Measurements from ENCODE around the gene PACSIN2. TPM values are rescaled to one million over a fixed set of nuclear protein-coding genes. Genes with fewer than 3 reads are reported as not detected.

PACSIN2 gene
- total and polyA plus RNA-seq, 4 donors, result 40.3 to 149 (median 84.0) TPM

DNA sequence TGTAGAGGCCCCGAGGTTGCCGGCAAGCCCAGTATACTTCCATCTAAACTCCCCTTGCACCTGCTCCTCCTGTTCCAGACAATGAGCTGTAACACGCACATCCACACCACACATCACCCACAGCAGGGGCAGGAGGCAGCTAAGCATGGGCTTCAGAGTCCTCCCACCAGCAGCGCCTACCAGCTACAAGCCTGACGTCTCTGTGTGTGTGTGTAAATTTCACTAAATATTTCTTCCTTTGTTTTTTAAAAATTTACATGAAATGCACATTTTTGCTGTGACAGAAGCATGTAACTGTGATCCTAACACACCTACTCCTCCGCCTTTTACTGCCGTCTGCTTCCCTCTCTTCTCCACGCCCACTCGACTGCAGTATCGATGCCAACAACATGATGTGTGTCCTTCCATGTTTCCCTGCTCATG is 29.4 kb upstream of the PACSIN2 start:
- no peaks in the 10 kb centered on the region for H3K27me3 ChIP-seq (ENCODE audit: control insufficient read depth in 3 of 3, insufficient read depth in 3 of 3, low read length in 2 of 3)
- DNase-seq (no peak), ATAC-seq (ENCODE audit: insufficient read depth, low FRiP score) (no peak)
- H3K4me1 ChIP-seq (ENCODE audit: control insufficient read depth in 5 of 5, insufficient read depth in 5 of 5, low read length in 5 of 5), result peaks cover 0 to 8% (median 0%) of the 10 kb centered on the region in 5 donors
- no peak overlapping the region for H3K27ac ChIP-seq (ENCODE audit: low read depth in 1 of 2, low read length in 1 of 2)
- peaks cover 0 to 4% (median 0%) of the 10 kb centered on the region in 4 donors for H3K36me3 ChIP-seq (ENCODE audit: control insufficient read depth in 4 of 4, insufficient read depth in 4 of 4, low read length in 4 of 4)
- no peak for TF ChIP-seq CTCF (IDR thresholded peaks at IDR 0.05; ENCODE audit: control extremely low read depth, extremely low read depth)
- no peak overlapping the region for H3K4me3 ChIP-seq
- WGBS, 2 donors, result 92 to 93% methylated on average over 10 of the region's 10 CpGs
- H3K9ac ChIP-seq (ENCODE audit: insufficient read depth in 1 of 2, low read length in 2 of 2), result no peak overlapping the region
- no peaks in the 10 kb centered on the region for H3K9me3 ChIP-seq (ENCODE audit: control insufficient read depth in 4 of 4, insufficient read depth in 3 of 4, low read length in 3 of 4)

- H3K4me3 ChIP-seq, result no peak overlapping the region
- no peak for TF ChIP-seq CTCF (IDR thresholded peaks at IDR 0.05; ENCODE audit: control extremely low read depth, extremely low read depth)
- peaks cover 0 to 8% (median 0%) of the 10 kb centered on the region in 5 donors for H3K4me1 ChIP-seq (ENCODE audit: control insufficient read depth in 5 of 5, insufficient read depth in 5 of 5, low read length in 5 of 5)
- DNase-seq (peak; percentile 30 to 42 (median 31)), ATAC-seq (ENCODE audit: insufficient read depth, low FRiP score) (no peak)
- H3K36me3 ChIP-seq (ENCODE audit: control insufficient read depth in 4 of 4, insufficient read depth in 4 of 4, low read length in 4 of 4), result peaks cover 0 to 4% (median 0%) of the 10 kb centered on the region in 4 donors
- no peaks in the 10 kb centered on the region for H3K9me3 ChIP-seq (ENCODE audit: control insufficient read depth in 4 of 4, insufficient read depth in 3 of 4, low read length in 3 of 4)
- 85 to 91% methylated on average over 20 of the region's 20 CpGs for WGBS, 2 donors
- no peak overlapping the region for H3K27ac ChIP-seq (ENCODE audit: low read depth in 1 of 2, low read length in 1 of 2)
- H3K27me3 ChIP-seq (ENCODE audit: control insufficient read depth in 3 of 3, insufficient read depth in 3 of 3, low read length in 2 of 3), result no peaks in the 10 kb centered on the region
- H3K9ac ChIP-seq (ENCODE audit: insufficient read depth in 1 of 2, low read length in 2 of 2), result no peak overlapping the region
Observed at GRCh38 chr22:43042101-43042780, 27.3 kb upstream of the PACSIN2 start.

GRCh38 chr22:43039800-43040199 is 24.9 kb upstream of the PACSIN2 start:
- no peak for ATAC-seq (ENCODE audit: insufficient read depth, low FRiP score)
- WGBS, 2 donors, result 85 to 90% methylated on average over 13 of the region's 13 CpGs
- peak in 2 of 3 donors; percentile 15 to 44 for DNase-seq
- H3K36me3 ChIP-seq (ENCODE audit: control insufficient read depth in 4 of 4, insufficient read depth in 4 of 4, low read length in 4 of 4), result no peaks in the 10 kb centered on the region
- H3K4me3 ChIP-seq, result no peak overlapping the region
- H3K27ac ChIP-seq (ENCODE audit: low read depth in 1 of 2, low read length in 1 of 2), result no peak overlapping the region
- H3K27me3 ChIP-seq (ENCODE audit: control insufficient read depth in 3 of 3, insufficient read depth in 3 of 3, low read length in 2 of 3), result no peaks in the 10 kb centered on the region
- H3K4me1 ChIP-seq (ENCODE audit: control insufficient read depth in 5 of 5, insufficient read depth in 5 of 5, low read length in 5 of 5), result peaks cover 0 to 8% (median 0%) of the 10 kb centered on the region in 5 donors
- H3K9ac ChIP-seq (ENCODE audit: insufficient read depth in 1 of 2, low read length in 2 of 2), result no peak overlapping the region
- TF ChIP-seq CTCF (IDR thresholded peaks at IDR 0.05; ENCODE audit: control extremely low read depth, extremely low read depth), result no peak
- H3K9me3 ChIP-seq (ENCODE audit: control insufficient read depth in 4 of 4, insufficient read depth in 3 of 4, low read length in 3 of 4), result peaks cover 0 to 2% (median 0%) of the 10 kb centered on the region in 4 donors
